NCI-H146 (cell line): ENCODE data around the gene RAP1GAP2.
A peak's percentile ranks its signal among the peaks of the same experiment; 100 is the strongest.

Source experiments
- DNase-seq: peaks from one replicate; lab custom pipeline; 2025; lab: John Stamatoyannopoulos, UW

The RAP1GAP2 gene

GRCh38 chr17:2786176-2786881, 9.9 kb upstream of the RAP1GAP2 start:
- peak; percentile 96 for DNase-seq

GRCh38 chr17:2789700-2790099, 6.5 kb upstream of the RAP1GAP2 start:
- no peak for DNase-seq

GRCh38 chr17:2792366-2793169, 3.7 kb upstream of the RAP1GAP2 start:
- no peak for DNase-seq

- DNase-seq, result no peak
Observed at GRCh38 chr17:2794111-2794803, 2.0 kb upstream of the RAP1GAP2 start.

- DNase-seq, result no peak
Observed at GRCh38 chr17:2795441-2796163, 636 bp upstream of the RAP1GAP2 start.

GRCh38 chr17:2797226-2797625, 988 bp downstream of the RAP1GAP2 start:
- DNase-seq, result no peak

- no peak for DNase-seq
Observed at GRCh38 chr17:2797637-2798036, 1.4 kb downstream of the RAP1GAP2 start.

GRCh38 chr17:2798188-2798587, 1.9 kb downstream of the RAP1GAP2 start:
- no peak for DNase-seq

GRCh38 chr17:2798678-2799077, 2.4 kb downstream of the RAP1GAP2 start:
- no peak for DNase-seq

- no peak for DNase-seq
Observed at GRCh38 chr17:2799653-2800052, 3.4 kb downstream of the RAP1GAP2 start.

GRCh38 chr17:2800367-2800766, 4.1 kb downstream of the RAP1GAP2 start:
- DNase-seq, result no peak

- DNase-seq, result no peak
Observed at GRCh38 chr17:2801841-2802240, 5.6 kb downstream of the RAP1GAP2 start.

GRCh38 chr17:2802574-2802973, 6.3 kb downstream of the RAP1GAP2 start:
- DNase-seq, result no peak

GRCh38 chr17:2803386-2803785, 7.1 kb downstream of the RAP1GAP2 start:
- DNase-seq, result no peak

GRCh38 chr17:2803971-2804370, 7.7 kb downstream of the RAP1GAP2 start:
- DNase-seq, result no peak

GRCh38 chr17:2804912-2805311, 8.7 kb downstream of the RAP1GAP2 start:
- no peak for DNase-seq

- no peak for DNase-seq
Observed at GRCh38 chr17:2805961-2806360, 9.7 kb downstream of the RAP1GAP2 start.

GRCh38 chr17:2808367-2809335, 12.4 kb downstream of the RAP1GAP2 start:
- no peak for DNase-seq

- DNase-seq, result no peak
Observed at GRCh38 chr17:2809337-2809736, 13.1 kb downstream of the RAP1GAP2 start.

- no peak for DNase-seq
Observed at GRCh38 chr17:2814049-2814448, 17.8 kb downstream of the RAP1GAP2 start.
